Activated T-cell treated with anti-CD3 and anti-CD28 coated beads, Interleukin-2, amount 50 U/mL, for 72 hours (primary cell): ENCODE data around the gene CNTN2. TPM values are rescaled to one million over a fixed set of nuclear protein-coding genes. Genes with fewer than 3 reads are reported as not detected.

Experiments
- ATAC-seq, 2 donors: fragments of 150-1000 bp; cut with Tn5 transposase; replicated peaks in 1 of 2; 2 replicates each; pipeline ENCODE4 v1.10.0; 2021; ENCODE audit warnings: moderate library complexity in 2 of 2, mild to moderate bottlenecking in 1 of 2
- DNase-seq, 2 donors: peaks; one replicate each; pipeline ENCODE4 v3.0.0; 2021 to 2022; ENCODE audit warnings: mixed read lengths in 1 of 2
- H3K27ac Mint-ChIP-seq: one replicate; pipeline ENCODE4 v1.8.0; 2022; ENCODE audit warnings: mild to moderate bottlenecking, moderate library complexity, mixed read lengths
- H3K27me3 Mint-ChIP-seq: one replicate; pipeline ENCODE4 v1.8.0; 2022; ENCODE audit warnings: low read depth, mixed read lengths
- H3K36me3 Mint-ChIP-seq, 2 donors: one replicate each; pipeline ENCODE4 v1.8.0; 2022; ENCODE audit warnings: mixed read lengths in 2 of 2, mild to moderate bottlenecking in 1 of 2; ENCODE audit not compliant: insufficient read depth in 2 of 2
- H3K4me1 Mint-ChIP-seq: one replicate; pipeline ENCODE4 v1.8.0; 2022; ENCODE audit warnings: low read depth, mixed read lengths
- H3K4me3 Mint-ChIP-seq, 2 donors: one replicate each; pipeline ENCODE4 v1.8.0; 2022; ENCODE audit warnings: mild to moderate bottlenecking in 2 of 2, mixed read lengths in 2 of 2, moderate library complexity in 2 of 2
- H3K9me3 Mint-ChIP-seq, 2 donors: one replicate each; pipeline ENCODE4 v1.8.0; 2022; ENCODE audit warnings: mixed read lengths in 2 of 2
- total RNA-seq, 2 donors: library from RNA; stranded (reverse); gene quantifications; one replicate each; pipeline ENCODE4 v1.2.3, GENCODE V29; 2022

CNTN2 gene, protein sequence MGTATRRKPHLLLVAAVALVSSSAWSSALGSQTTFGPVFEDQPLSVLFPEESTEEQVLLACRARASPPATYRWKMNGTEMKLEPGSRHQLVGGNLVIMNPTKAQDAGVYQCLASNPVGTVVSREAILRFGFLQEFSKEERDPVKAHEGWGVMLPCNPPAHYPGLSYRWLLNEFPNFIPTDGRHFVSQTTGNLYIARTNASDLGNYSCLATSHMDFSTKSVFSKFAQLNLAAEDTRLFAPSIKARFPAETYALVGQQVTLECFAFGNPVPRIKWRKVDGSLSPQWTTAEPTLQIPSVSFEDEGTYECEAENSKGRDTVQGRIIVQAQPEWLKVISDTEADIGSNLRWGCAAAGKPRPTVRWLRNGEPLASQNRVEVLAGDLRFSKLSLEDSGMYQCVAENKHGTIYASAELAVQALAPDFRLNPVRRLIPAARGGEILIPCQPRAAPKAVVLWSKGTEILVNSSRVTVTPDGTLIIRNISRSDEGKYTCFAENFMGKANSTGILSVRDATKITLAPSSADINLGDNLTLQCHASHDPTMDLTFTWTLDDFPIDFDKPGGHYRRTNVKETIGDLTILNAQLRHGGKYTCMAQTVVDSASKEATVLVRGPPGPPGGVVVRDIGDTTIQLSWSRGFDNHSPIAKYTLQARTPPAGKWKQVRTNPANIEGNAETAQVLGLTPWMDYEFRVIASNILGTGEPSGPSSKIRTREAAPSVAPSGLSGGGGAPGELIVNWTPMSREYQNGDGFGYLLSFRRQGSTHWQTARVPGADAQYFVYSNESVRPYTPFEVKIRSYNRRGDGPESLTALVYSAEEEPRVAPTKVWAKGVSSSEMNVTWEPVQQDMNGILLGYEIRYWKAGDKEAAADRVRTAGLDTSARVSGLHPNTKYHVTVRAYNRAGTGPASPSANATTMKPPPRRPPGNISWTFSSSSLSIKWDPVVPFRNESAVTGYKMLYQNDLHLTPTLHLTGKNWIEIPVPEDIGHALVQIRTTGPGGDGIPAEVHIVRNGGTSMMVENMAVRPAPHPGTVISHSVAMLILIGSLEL
- not detected for total RNA-seq

DNA sequence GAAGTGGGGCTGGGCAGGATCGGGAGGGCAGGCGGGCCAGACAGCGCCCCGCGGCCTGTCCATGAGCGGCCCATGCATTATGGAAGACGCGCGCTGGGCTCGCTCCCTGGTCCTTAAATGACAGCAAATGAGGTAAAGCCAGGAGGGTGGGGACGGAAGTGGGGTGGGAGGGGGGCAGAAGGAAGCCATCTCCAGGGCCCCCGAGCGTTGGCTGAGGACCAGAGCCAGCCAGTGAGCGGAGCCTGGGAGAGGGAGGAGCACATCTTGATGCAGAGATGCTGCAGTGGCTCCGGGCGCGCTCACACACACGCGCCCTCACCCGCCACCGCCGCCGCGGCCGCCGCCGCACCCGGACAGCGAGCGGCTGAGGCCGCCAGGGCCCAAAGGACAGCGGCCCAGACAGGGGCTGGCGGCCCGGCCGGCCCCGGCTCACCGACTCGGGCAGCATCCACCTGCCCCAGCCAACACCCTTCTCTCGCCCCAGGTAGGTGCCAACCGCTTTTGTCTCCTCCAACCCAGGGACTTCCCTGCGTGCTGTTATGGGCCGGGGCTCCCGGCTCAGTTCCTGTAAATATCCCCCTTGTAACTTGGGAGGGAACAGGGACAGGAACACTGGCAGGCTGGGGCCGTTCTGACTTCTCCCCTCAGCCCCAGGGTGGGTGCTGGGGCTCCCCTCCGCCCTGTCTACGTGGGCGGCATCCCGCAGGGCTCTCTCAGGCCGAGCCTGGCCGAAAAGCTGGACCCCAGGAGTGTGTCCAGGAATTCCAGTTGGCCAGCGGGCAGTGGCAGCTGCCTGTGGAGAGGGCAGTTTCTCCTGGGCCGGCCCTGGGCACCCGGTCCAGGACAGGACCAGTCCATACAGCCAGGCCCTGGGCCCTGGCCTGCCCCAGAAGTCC, at the start of gene CNTN2:
Gene CNTN2, plus strand, starts transcription at position 302 of the 896 bp plus-strand sequence. CDS start 9,974 bp downstream, outside the sequence.
- H3K27me3 Mint-ChIP-seq, result peaks cover 37% of the 10 kb centered on the region
- H3K4me3 Mint-ChIP-seq, result no peak within 1 kb of the TSS
- no peaks in the 10 kb centered on the region for H3K9me3 Mint-ChIP-seq
- H3K27ac Mint-ChIP-seq, result no peak within 1 kb of the TSS
- ATAC-seq (no peak), DNase-seq (no peak)
- no peaks in the 10 kb centered on the region for H3K36me3 Mint-ChIP-seq
- H3K4me1 Mint-ChIP-seq, result no peaks in the 10 kb centered on the region

DNA sequence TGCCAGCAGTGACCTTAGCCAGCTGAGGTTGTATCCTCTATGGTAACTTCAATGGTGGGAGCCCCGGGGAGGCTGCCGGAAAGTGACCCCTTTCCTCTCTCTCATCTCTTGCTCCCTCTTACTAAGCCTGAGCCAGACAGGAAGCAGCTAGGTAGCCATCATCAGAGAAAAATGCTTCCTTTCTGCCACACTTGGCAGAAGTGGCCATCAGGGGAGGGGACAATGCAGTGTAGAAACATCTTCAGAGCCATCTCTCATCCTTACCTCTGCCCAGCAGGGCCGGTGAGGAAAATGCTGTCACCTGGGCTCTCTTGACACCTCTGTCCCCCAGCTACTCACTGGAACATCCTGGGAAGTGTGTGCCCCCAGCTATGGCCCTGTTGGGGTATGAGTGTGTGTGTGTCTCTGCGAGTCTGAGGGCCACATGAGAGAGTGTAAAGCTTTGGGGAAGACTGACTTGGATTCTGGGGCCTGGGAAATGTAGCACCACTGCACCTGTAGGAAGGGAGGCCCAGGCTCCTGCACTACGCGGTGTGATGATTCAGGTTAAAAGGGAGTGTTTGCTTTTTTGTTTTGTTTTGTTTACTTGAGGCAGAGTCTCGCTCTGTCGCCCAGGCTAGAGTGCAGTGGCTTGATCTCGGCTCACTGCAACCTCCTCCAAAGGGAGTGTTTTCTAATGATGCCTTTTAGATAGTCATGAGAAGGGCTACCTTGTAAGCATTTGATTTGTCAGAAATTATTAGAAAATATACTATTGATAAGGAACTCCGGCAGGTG, 48.7 kb upstream of the CNTN2 start:
- no peak overlapping the region for H3K27ac Mint-ChIP-seq
- H3K36me3 Mint-ChIP-seq, result no peaks in the 10 kb centered on the region
- ATAC-seq, result no peak
- H3K9me3 Mint-ChIP-seq, result no peaks in the 10 kb centered on the region
- peaks cover 16% of the 10 kb centered on the region for H3K4me1 Mint-ChIP-seq
- H3K27me3 Mint-ChIP-seq, result no peaks in the 10 kb centered on the region
- no peak overlapping the region for H3K4me3 Mint-ChIP-seq
- no peak for DNase-seq

DNA sequence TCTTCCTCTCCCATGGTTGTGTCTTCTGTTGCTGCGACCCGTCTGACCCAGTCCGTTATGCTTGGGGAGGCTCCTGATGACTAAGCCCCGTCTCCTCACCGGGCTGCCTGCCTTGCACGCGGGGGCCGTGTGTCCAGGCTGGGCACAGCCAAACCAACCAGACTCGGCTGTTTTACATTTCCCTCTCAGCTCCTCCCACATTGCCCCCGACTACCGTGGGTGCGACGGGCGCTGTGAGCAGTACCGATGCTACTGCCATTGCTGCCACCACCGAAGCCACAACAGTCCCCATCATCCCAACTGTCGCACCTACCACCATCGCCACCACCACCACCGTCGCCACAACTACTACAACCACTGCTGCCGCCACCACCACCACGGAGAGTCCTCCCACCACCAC, 46.0 kb upstream of the CNTN2 start:
- H3K4me1 Mint-ChIP-seq, result peaks cover 14% of the 10 kb centered on the region
- H3K9me3 Mint-ChIP-seq, result no peaks in the 10 kb centered on the region
- DNase-seq (no peak), ATAC-seq (no peak)
- no peaks in the 10 kb centered on the region for H3K27me3 Mint-ChIP-seq
- H3K27ac Mint-ChIP-seq, result no peak overlapping the region
- H3K4me3 Mint-ChIP-seq, result no peak overlapping the region
- H3K36me3 Mint-ChIP-seq, result no peaks in the 10 kb centered on the region

DNA sequence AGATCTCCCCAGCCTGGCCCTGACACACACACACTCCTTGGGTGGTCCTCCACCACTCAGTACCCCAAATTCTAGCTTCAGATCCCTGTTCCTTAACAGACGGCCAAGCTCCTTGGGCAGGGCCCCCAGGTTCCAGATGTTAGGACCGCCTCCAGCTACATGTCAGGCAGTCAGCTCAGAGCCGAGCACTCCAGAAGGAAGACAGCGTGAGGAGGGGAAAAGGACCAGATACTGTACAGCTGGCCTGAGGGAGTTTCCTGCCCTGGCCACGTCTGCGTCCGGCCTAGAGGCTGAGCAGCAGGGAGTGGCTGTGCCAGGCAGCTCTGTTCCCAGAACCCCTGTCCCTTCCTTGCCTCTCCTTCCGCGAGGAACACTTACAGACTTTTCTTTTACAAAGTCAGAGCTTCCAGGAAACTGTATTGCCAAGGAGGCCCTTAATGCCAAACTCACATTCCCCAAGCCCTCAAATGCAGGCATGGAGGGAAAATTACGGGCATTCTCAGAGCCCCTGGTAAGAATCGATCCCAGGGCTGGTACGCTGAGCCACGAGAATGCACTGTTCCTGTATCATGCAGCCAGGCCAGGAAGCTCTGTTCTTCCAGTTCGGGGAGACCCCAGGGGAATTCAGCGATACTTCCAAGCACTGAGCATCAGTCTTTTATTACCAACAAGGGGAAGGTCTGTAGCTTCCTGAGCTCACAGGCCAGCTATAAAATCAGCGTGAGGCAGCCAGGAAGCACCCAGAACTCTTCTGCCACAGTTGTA, 45.2 kb upstream of the CNTN2 start:
- no peaks in the 10 kb centered on the region for H3K27me3 Mint-ChIP-seq
- H3K36me3 Mint-ChIP-seq, result no peaks in the 10 kb centered on the region
- ATAC-seq (no peak), DNase-seq (no peak)
- no peak overlapping the region for H3K4me3 Mint-ChIP-seq
- peaks cover 6% of the 10 kb centered on the region for H3K4me1 Mint-ChIP-seq
- no peak overlapping the region for H3K27ac Mint-ChIP-seq
- H3K9me3 Mint-ChIP-seq, result no peaks in the 10 kb centered on the region

DNA sequence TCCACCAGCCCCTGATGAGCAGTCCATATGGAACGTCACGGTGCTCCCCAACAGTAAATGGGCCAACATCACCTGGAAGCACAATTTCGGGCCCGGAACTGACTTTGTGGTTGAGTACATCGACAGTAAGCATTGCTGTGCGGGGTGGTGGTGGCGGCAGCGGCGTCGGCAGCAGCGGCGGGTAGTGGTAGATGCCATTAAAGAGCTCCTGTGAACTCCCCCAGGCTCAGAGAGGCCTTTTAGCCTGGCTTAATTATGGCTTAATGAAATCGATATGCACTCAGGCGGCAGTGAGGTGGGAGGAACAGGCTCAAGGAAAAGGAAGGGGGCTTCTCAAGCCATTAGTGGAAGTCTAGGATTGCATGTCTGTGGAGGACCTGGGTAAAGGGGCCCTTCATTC, 41.9 kb upstream of the CNTN2 start:
- DNase-seq (no peak), ATAC-seq (no peak)
- Mint-ChIP-seq H3K36me3 (no peaks in the 10 kb centered on the region), H3K4me3 (no peak overlapping the region), H3K27me3 (no peaks in the 10 kb centered on the region), H3K9me3 (no peaks in the 10 kb centered on the region), H3K27ac (no peak overlapping the region), H3K4me1 (no peaks in the 10 kb centered on the region)

DNA sequence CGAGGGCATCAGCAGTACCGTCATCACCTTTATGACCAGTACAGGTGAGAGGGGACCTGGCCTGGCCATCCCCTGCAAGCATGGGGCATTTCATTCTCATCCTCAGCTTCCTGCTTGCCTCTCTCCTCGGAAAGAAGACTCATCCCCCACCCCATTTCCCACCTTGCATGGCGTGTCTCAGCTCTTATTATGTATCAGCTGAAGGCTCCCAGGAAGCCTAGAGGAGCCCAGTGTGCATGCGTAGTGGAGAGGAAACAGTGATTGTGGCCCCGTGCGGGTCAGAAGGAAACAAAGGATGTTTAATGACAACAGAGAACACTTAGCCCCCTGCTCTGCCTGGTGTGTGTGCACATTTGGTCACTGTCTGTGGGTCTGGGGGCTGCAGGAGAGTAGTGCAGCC, 40.3 kb upstream of the CNTN2 start:
- Mint-ChIP-seq H3K4me1 (no peaks in the 10 kb centered on the region), H3K9me3 (no peaks in the 10 kb centered on the region), H3K36me3 (no peaks in the 10 kb centered on the region), H3K4me3 (no peak overlapping the region), H3K27me3 (no peaks in the 10 kb centered on the region), H3K27ac (no peak overlapping the region)
- no peak for DNase-seq
- no peak for ATAC-seq

DNA sequence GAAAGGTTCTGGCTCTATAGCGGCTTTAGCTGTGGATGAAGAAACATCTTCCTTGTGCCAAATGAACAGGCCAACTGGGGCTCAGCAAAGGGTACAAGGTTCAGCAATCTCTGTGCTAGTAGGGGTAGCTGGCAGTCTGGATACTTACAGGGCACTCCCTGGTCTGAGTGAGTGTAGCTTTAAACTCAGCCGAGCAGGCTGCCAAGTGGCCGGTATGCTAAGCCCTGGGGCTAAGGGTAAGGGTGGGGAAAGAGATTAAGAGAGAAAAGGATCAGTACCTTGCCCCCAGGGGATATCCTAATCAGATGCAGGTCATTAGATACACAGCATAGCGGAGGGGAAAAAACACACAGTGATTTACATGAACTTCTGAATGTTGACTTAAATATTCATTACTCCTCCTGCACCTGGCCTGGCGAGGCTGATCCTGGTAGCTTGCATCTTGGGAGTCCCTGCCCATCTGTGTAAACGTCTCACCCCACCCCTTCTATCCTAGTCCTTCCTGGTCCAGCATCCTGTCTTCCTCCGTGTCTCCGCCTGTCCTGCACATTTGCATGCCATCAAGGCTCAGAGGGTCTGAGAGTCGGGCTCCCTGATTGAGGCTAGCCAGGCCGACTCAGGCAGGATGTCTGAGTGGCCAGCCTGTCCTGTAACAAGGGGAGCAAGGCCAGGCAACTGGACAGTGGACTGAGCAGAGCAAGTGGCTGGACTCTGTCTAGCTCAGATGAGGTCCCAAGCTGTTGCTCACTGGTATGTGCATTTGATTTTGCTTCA, 39.5 kb upstream of the CNTN2 start:
- no peaks in the 10 kb centered on the region for H3K9me3 Mint-ChIP-seq
- no peak overlapping the region for H3K4me3 Mint-ChIP-seq
- no peaks in the 10 kb centered on the region for H3K27me3 Mint-ChIP-seq
- no peak overlapping the region for H3K27ac Mint-ChIP-seq
- H3K36me3 Mint-ChIP-seq, result no peaks in the 10 kb centered on the region
- no peaks in the 10 kb centered on the region for H3K4me1 Mint-ChIP-seq
- ATAC-seq (no peak), DNase-seq (no peak)

DNA sequence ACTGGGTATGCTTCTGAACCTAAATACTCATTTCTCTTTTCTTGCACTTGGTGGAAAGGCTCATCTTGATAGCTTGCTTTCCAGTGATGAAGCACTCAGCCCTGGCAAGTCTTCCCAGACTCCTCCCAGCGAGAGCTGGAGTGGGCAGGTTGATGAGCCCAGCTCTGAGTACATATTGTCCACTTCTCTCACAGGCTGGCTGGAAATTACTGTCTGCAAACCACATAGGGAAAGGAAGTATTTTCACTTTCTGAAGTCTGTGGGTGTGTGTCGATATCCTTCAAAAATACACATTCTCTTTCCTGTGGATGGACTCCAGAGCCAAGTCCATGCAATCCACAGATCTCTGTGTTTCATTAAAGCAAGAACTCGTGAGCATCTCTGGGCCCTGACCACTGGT, 38.7 kb upstream of the CNTN2 start:
- Mint-ChIP-seq H3K4me3 (no peak overlapping the region), H3K27ac (no peak overlapping the region), H3K4me1 (no peaks in the 10 kb centered on the region), H3K36me3 (no peaks in the 10 kb centered on the region), H3K9me3 (no peaks in the 10 kb centered on the region), H3K27me3 (no peaks in the 10 kb centered on the region)
- DNase-seq, result no peak
- no peak for ATAC-seq

DNA sequence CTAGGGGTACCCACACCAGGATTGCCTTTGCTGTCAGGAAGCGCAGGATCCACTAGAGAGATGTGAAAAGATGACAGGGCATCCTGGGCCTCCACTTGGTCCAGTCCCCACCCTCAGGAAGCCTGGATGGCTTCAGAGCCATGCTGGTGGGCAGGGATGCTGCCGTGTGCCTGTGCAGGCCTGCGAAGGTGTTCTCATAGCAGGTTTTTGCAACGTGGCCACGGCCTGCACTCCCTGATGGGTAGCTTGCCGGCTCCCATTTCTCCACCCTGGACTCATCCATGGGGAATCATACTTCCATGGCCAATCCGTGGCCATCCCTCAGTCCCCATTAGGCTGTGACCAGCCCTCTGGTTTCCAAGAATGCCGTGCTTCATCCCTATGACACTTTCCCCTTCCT, 34.1 kb upstream of the CNTN2 start:
- no peak overlapping the region for H3K4me3 Mint-ChIP-seq
- ATAC-seq, result no peak
- H3K4me1 Mint-ChIP-seq, result no peaks in the 10 kb centered on the region
- no peak overlapping the region for H3K27ac Mint-ChIP-seq
- no peaks in the 10 kb centered on the region for H3K9me3 Mint-ChIP-seq
- no peak for DNase-seq
- no peaks in the 10 kb centered on the region for H3K36me3 Mint-ChIP-seq
- H3K27me3 Mint-ChIP-seq, result no peaks in the 10 kb centered on the region

DNA sequence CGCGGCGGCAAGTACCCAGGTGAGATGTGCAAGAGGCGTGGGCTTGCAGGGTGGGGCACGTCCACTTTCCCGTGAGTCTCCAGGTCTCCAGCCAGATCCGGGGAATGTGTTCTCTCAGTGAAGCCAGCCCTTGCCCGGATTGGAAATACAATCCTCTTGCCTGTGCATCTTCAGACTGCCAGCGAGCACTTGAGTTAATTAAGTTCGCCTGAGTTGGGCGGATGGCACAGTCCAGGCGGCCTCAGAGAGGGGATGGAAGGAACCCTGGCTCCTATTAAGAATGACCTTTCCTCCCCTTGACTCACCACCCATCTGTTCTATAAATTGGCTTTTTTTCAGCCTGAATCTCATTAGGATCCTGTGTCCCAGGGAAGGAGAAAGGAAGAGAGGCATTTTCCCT, 33.3 kb upstream of the CNTN2 start:
- no peak overlapping the region for H3K27ac Mint-ChIP-seq
- ATAC-seq (no peak), DNase-seq (no peak)
- no peaks in the 10 kb centered on the region for H3K9me3 Mint-ChIP-seq
- H3K36me3 Mint-ChIP-seq, result no peaks in the 10 kb centered on the region
- no peaks in the 10 kb centered on the region for H3K27me3 Mint-ChIP-seq
- no peaks in the 10 kb centered on the region for H3K4me1 Mint-ChIP-seq
- H3K4me3 Mint-ChIP-seq, result no peak overlapping the region
